C4-2B (cell line): Measurements from ENCODE around the gene HEXD.

Experiments used
- CTCF ChIP-seq: fragments of 450-650 bp; conservative IDR thresholded peaks from 2 replicates; pipeline ENCODE4 v1.5.1; 2017; ENCODE audit warnings: mild to moderate bottlenecking
- ZFX ChIP-seq: fragments of 450-650 bp; IDR thresholded peaks from 2 replicates; pipeline ENCODE4 v1.6.1; 2017

GRCh38 chr17:82396601-82397435, 21.3 kb upstream of the HEXD start:
- TF ChIP-seq CTCF (no peak), ZFX (no peak)
